ENCODE measurements around the gene TTLL11.

TTLL11 gene

GRCh38 chr9:121883281-121884056 is 209.6 kb downstream of the TTLL11 start:
- DNase-seq (ENCODE audit: low read depth in 2 of 2), result no peak

GRCh38 chr9:121881920-121882500 is 211.1 kb downstream of the TTLL11 start:
- no peak for DNase-seq (ENCODE audit: low read depth in 2 of 2)

GRCh38 chr9:121880343-121880898 is 212.7 kb downstream of the TTLL11 start:
- no peak for DNase-seq (ENCODE audit: low read depth in 2 of 2)

- no peak for DNase-seq (ENCODE audit: low read depth in 2 of 2)
Measured at GRCh38 chr9:121878271-121878822, 214.8 kb downstream of the TTLL11 start.

GRCh38 chr9:121876658-121877271 is 216.3 kb downstream of the TTLL11 start:
- no peak for DNase-seq (ENCODE audit: low read depth in 2 of 2)

- DNase-seq (ENCODE audit: low read depth in 2 of 2), result no peak
Measured at GRCh38 chr9:121876255-121876654, 216.9 kb downstream of the TTLL11 start.

GRCh38 chr9:121874524-121874923 is 218.6 kb downstream of the TTLL11 start:
- no peak for DNase-seq (ENCODE audit: low read depth in 2 of 2)

GRCh38 chr9:121871431-121872025 is 221.6 kb downstream of the TTLL11 start:
- DNase-seq (ENCODE audit: low read depth in 2 of 2), result no peak

GRCh38 chr9:121870271-121870670 is 222.8 kb downstream of the TTLL11 start:
- no peak for DNase-seq (ENCODE audit: low read depth in 2 of 2)

- no peak for DNase-seq (ENCODE audit: low read depth in 2 of 2)
Measured at GRCh38 chr9:121868626-121869025, 224.5 kb downstream of the TTLL11 start.

GRCh38 chr9:121866927-121867326 is 226.2 kb downstream of the TTLL11 start:
- no peak for DNase-seq (ENCODE audit: low read depth in 2 of 2)

GRCh38 chr9:121865884-121866283 is 227.2 kb downstream of the TTLL11 start:
- no peak for DNase-seq (ENCODE audit: low read depth in 2 of 2)

GRCh38 chr9:121865060-121865459 is 228.0 kb downstream of the TTLL11 start:
- no peak for DNase-seq (ENCODE audit: low read depth in 2 of 2)

- DNase-seq (ENCODE audit: low read depth in 2 of 2), result no peak
Measured at GRCh38 chr9:121863955-121864354, 229.2 kb downstream of the TTLL11 start.

GRCh38 chr9:121862371-121863332 is 230.5 kb downstream of the TTLL11 start:
- DNase-seq (ENCODE audit: low read depth in 2 of 2), result no peak

GRCh38 chr9:121861501-121862180 is 231.5 kb downstream of the TTLL11 start:
- no peak for DNase-seq (ENCODE audit: low read depth in 2 of 2)

- no peak for DNase-seq (ENCODE audit: low read depth in 2 of 2)
Measured at GRCh38 chr9:121860744-121861143, 232.4 kb downstream of the TTLL11 start.

- no peak for DNase-seq (ENCODE audit: low read depth in 2 of 2)
Measured at GRCh38 chr9:121860213-121860612, 232.9 kb downstream of the TTLL11 start.

- DNase-seq (ENCODE audit: low read depth in 2 of 2), result no peak
Measured at GRCh38 chr9:121859646-121860045, 233.5 kb downstream of the TTLL11 start.

- DNase-seq (ENCODE audit: low read depth in 2 of 2), result no peak
Measured at GRCh38 chr9:121858788-121859187, 234.3 kb downstream of the TTLL11 start.
